Stimulated activated CD4-positive, alpha-beta T cell treated with anti-CD3 and anti-CD28 coated beads, Interleukin-12 subunit alpha, Interleukin-12 subunit beta, amount 100 ng/mL, for 48 hours (primary cell): ENCODE results near the gene MAGI1.
"Not testable (repeated sequence)": the region's sequence is repeated elsewhere in the genome, so short reads cannot be mapped to it uniquely, and the experiment has no call there.

ENCODE experiments used
- DNase-seq, 3 donors: peaks; one replicate each; pipeline ENCODE4 v3.0.0-alpha.2; 2020; ENCODE audit warnings: low read depth in 2 of 3, low spot score in 1 of 3

Gene MAGI1

GRCh38 chr3:65912647-65913046, 126.1 kb downstream of the MAGI1 start:
- no peak for DNase-seq

- DNase-seq, result no peak
Observed at GRCh38 chr3:65908588-65908987, 130.1 kb downstream of the MAGI1 start.

GRCh38 chr3:65907232-65908130, 131.2 kb downstream of the MAGI1 start:
- DNase-seq, result no peak

GRCh38 chr3:65905771-65906170, 132.9 kb downstream of the MAGI1 start:
- no peak for DNase-seq

- no peak for DNase-seq
Observed at GRCh38 chr3:65904016-65904415, 134.7 kb downstream of the MAGI1 start.

- no peak for DNase-seq
Observed at GRCh38 chr3:65902304-65902793, 136.4 kb downstream of the MAGI1 start.

GRCh38 chr3:65901226-65901625, 137.5 kb downstream of the MAGI1 start:
- DNase-seq, result no peak

- DNase-seq, result no peak
Observed at GRCh38 chr3:65899226-65899625, 139.5 kb downstream of the MAGI1 start.

- DNase-seq, result no peak
Observed at GRCh38 chr3:65897766-65898165, 141.0 kb downstream of the MAGI1 start.

GRCh38 chr3:65896321-65896720, 142.4 kb downstream of the MAGI1 start:
- no peak for DNase-seq

GRCh38 chr3:65894679-65895453, 143.9 kb downstream of the MAGI1 start:
- DNase-seq, result no peak

- no peak for DNase-seq
Observed at GRCh38 chr3:65894126-65894525, 144.6 kb downstream of the MAGI1 start.

GRCh38 chr3:65893631-65894030, 145.1 kb downstream of the MAGI1 start:
- no peak for DNase-seq

- not testable (repeated sequence) for DNase-seq
Observed at GRCh38 chr3:65891477-65891876, 147.2 kb downstream of the MAGI1 start.

GRCh38 chr3:65890328-65890727, 148.4 kb downstream of the MAGI1 start:
- DNase-seq, result no peak

- DNase-seq, result no peak
Observed at GRCh38 chr3:65889707-65890099, 149.0 kb downstream of the MAGI1 start.

GRCh38 chr3:65888980-65889706, 149.6 kb downstream of the MAGI1 start:
- no peak for DNase-seq

- DNase-seq, result no peak
Observed at GRCh38 chr3:65888196-65888595, 150.5 kb downstream of the MAGI1 start.

GRCh38 chr3:65886391-65886790, 152.3 kb downstream of the MAGI1 start:
- DNase-seq, result no peak

- no peak for DNase-seq
Observed at GRCh38 chr3:65884071-65884470, 154.6 kb downstream of the MAGI1 start.

GRCh38 chr3:65883613-65884012, 155.1 kb downstream of the MAGI1 start:
- no peak for DNase-seq
